NCI-H446 (cell line): ENCODE data around the gene UBE2J2.

ENCODE experiments used
- DNase-seq, 2 experiments: peaks; one replicate each; lab custom pipeline; 2025; lab: John Stamatoyannopoulos, UW

Gene UBE2J2

DNA sequence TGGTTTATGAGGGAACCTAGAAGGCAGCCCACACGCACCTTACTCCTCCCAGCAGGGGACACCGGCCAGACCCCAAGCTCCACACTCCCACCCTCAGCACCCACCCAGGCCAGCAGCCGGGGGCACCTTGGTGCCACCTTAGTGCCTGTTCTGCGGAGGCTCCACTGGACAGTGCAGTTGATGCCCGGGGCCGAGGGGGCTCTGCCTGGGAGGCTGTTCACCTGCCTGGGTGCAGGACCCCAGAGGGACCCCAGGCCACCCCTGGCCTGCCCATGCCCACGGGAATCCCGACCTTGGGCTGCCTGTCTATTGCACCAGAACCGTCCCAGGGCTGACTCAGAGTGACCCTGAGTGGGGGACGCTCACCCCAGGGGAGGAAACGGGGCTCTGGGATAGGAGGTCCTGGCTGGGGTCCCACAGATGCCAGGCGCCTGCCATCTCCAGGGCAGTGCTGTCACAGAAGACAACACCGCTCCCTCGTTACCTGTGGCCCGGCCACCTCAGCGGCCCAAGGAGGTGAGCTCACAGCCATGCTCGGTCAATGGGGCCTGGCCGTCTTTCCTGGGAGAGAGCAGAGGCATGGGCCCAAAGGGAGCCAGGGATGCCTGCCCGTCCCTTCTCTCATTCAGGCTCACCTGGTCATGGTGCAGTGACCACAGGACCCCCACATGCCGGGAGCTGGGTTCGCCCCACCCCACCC lies 7.3 kb upstream of the UBE2J2 start:
- DNase-seq = no peak

- no peak for DNase-seq
Observed at GRCh38 chr1:1279028-1279427, 5.4 kb upstream of the UBE2J2 start.

- DNase-seq = no peak
Observed at GRCh38 chr1:1278620-1279019, 5.0 kb upstream of the UBE2J2 start.

DNA sequence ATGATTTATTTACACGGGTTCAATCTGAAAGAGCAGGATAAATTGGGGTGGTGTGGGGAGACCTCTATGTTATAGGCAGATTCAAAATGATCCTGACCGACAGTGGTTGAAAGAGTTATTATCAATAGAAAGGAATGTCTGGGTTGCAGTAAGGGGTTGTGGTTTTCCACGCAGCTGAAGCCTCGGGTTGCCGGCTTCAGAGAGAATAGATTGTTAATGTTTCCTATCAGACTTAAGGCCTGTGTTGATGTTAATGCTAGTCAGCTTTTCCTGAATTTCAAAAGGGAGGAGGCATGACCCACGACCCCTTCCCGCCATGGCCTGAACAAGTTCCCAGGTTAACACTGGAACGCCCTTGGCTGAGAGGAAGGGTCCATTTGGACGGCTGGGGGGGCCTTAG lies 2.2 kb upstream of the UBE2J2 start:
- no peak for DNase-seq

DNA sequence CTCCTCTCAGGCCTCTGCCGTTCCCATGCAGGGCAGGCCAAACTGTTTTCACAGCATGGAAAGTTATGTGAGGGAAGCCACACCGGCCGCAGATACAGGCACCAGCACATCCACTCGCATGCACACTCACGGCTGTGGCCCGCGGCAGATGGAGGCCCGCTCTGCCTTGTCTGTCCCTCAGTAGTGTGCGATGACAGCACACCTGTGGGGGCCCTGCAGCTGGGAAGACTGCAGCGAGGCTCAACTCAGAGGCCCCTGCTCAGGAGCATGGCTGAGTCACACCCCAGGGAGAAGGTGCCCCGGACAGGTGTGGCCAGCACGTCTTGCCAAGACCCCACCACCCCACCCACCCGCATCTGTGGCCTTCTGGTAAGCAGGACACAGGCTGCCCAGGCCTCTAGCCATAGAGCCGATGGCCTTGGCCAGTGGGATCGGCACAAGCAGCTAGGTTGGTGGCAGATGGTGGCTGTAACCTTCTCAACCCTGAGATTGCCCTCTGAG lies 1.3 kb upstream of the UBE2J2 start:
- no peak for DNase-seq

DNA sequence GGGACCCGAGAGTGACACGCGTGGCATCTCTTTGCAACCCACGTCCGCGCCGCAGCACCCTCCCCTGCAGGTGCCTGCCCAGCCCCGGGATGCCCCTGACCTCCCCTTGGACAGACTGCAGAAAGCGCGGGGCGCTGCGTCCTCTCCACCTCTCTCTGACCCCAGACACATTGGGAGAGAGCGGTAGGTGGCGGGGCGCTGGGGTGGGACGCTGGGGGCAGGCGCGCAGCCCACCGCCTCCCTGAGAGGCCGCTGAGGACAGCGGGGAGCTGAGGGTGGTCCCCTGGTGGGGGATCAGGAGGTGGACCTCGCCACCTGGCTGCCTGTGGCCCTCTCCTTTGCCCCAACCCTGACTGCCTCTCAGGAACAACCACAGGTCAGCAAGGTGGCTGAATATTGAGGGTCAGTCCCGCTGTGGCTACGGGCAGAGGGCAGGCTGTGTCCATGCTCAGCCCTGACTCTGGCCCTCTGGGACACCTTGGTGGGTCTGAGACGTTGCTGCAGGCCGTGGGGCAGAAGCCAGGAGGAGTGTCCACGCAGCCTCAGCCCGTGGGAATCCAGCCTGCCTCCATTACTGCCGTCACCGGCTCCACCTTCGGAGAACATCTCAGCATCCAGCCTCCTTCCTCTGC lies 761 bp upstream of the UBE2J2 start:
- no peak for DNase-seq

- DNase-seq = no peak
Observed at GRCh38 chr1:1273209-1273511, 494 bp downstream of the UBE2J2 start.

DNA sequence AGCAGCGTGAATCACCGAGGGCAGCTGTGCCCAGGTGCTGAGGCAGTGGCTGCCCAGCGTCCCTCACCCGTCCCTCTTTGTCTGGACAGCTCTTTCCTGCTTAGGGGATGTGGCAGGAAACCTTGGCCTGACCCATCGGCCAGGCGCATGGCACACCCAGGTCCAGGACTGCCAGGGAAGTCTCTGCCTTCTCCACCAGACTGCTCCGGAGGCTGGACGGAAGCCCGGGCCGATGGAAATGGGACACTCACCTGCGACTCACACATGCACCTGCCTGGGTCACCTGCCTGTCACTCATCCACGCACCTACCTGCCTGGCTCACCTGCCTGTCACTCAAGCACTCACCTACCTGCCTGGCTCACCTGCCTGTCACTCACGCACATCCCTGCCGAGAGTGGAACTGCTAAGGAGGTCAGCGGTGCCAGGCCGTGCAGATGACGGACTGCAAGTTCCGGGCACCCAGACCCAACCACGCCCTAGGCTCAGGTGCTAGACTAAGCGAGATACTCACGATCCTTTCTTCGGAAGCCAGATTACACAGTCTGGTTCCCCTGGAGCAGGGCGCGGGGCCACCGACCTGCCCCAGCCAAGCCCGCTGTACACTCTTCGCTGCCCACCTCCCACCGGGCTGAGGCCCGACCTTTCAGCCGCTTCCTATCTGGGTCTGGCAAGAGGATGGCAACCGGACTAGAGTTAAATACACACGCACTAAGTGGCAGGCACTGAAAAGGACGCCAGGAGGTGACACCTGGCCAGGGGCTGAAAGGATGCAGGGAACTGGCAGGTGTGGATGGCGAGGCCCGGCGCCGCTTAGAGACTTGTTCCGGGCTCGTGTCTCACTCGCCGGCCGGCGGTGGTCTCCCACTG lies 1.1 kb downstream of the UBE2J2 start:
- no peak for DNase-seq

GRCh38 chr1:1270813-1271212 lies 2.8 kb downstream of the UBE2J2 start:
- DNase-seq = no peak

GRCh38 chr1:1268284-1268682 lies 5.4 kb downstream of the UBE2J2 start:
- DNase-seq = no peak

DNA sequence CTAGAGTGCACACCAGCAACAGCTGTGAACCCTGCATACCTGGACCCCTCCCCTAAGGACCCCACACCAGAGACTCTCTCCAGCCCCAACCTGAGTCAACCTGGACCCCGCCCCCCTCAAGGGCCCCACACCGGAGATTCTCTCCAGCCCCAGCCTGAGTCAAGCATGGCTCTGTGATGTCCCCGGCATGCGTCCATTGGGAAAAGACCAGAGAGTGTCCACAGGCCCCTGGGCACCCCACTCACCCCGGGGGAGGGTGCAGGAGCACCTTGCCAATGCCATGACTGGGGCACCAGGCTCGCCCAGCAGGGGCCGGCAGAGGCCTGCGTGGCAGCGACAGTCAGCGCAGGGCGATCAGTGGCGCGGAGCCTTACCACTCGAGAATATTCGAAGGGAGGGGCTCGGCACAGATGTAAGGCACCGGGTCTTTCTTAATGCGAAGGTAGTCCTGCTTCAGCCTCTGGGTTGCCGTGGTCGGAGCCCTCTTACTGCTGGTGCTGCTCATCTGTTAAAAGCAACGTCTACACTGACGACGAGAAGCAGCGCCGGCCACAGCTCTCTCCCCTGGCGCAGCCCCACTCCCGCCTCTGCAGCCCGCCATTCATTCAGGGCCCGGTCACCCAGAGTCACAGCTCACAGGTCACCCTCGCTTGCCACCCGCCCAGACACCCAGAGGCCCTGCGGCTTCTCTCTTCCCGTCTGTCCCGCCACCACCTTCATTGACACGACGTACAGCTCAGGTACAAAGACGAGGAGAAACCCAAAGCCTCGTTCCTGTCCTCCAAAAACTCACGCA lies 6.0 kb downstream of the UBE2J2 start:
- no peak for DNase-seq

DNA sequence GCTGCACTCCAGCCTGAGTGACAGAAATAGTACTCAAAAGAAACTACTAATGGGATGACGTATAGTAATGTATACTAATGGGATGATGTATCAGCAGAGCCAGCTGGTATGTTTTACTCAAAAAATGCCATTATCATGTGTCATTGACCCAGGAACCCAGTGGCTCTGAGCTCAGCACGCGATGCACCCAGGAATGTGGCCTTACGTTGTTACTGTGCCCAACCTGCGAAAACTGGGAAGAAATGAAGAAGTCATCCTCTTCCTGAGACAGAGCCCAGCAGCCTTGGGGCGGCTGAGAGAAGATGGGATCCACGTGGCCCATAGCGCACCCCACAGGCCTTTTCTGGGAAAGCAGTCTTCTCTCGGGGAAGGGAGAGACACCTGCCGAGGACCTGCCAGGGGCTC lies 8.8 kb downstream of the UBE2J2 start:
- DNase-seq = no peak

- no peak for DNase-seq
Observed at GRCh38 chr1:1264026-1264425, 9.6 kb downstream of the UBE2J2 start.

DNA sequence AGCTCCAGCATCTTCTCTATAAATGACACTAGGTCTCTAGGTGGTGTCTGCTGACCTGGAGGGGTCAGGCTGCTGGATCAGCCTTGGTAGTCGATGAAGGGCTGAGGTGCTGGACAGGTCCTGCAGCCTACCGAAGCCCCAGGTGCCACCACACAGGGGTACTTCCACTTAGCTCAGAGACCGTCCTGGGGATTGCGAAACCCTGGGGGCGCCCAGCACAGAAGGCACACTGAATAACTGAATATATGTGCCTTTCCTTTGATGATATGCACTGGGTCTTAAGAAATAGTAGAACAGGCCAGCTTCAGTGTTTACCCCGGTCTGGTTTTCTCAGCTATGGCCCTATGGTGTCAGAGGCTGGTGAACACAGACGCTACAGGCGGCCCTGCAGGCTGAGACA lies 10.9 kb downstream of the UBE2J2 start:
- DNase-seq = no peak

DNA sequence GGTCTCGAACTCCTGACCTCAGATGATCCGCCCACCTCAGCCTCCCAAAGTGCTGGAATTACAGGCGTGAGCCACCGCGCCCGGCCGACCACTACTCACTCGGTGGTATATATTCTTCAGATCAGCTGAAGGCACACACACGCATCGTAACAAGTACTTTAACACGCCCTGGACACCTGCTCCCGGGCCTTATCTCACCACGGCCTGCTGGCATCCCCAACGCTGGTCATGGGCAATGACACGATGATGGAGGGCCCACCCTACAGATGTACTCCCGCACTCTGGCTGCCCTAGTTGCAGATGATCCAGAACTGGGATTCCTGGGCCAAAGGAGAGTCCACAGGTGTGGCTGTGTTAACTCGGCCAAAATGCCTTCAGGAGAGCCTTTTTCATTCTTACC lies 11.6 kb downstream of the UBE2J2 start:
- DNase-seq = no peak

GRCh38 chr1:1260843-1261560 lies 12.7 kb downstream of the UBE2J2 start:
- no peak for DNase-seq

GRCh38 chr1:1259951-1260600 lies 13.6 kb downstream of the UBE2J2 start:
- no peak for DNase-seq

- DNase-seq = no peak
Observed at GRCh38 chr1:1259540-1259939, 14.1 kb downstream of the UBE2J2 start.

- no peak for DNase-seq
Observed at GRCh38 chr1:1259119-1259488, 14.6 kb downstream of the UBE2J2 start.

GRCh38 chr1:1256956-1257871 lies 16.4 kb downstream of the UBE2J2 start:
- DNase-seq = no peak
